HepG2 (cell line): ENCODE results near the gene RASSF10. TPM values are rescaled to one million over a fixed set of nuclear protein-coding genes. Genes with fewer than 3 reads are reported as not detected.

ENCODE experiments used
- ASH2L ChIP-seq: fragments of 300-600, 200-600 bp; sonication (generic); IDR thresholded peaks from 2 replicates; pipeline ENCODE4 v1.7.0; 2017; ENCODE audit warnings: low read depth, mild to moderate bottlenecking, moderate library complexity, mixed read lengths, low read length; ENCODE audit not compliant: insufficient read length
- IKZF1 ChIP-seq: fragments of 450-650 bp; IDR thresholded peaks from 2 replicates; pipeline ENCODE4 v1.7.1; 2016
- KDM4B ChIP-seq: sonication (generic); formaldehyde crosslinking; IDR thresholded peaks from 2 replicates; pipeline ENCODE4 v1.4.0; 2020; ENCODE audit warnings: missing genetic modification reagents
- POLR2AphosphoS2 ChIP-seq: IDR thresholded peaks from 2 replicates; pipeline ENCODE4 v1.6.1; 2011; ENCODE audit warnings: low read depth, low read length, improper control_type of control experiment
- TEAD3 ChIP-seq: optimal IDR thresholded peaks from 2 replicates; pipeline ENCODE3; 2016; ENCODE audit warnings: borderline replicate concordance
- TMF1 ChIP-seq: sonication (generic); formaldehyde crosslinking; IDR thresholded peaks from 2 replicates; pipeline ENCODE4 v1.8.1; 2022; ENCODE audit warnings: low read depth, missing genetic modification reagents
- YEATS4 ChIP-seq: sonication (generic); formaldehyde crosslinking; IDR thresholded peaks from 2 replicates; pipeline ENCODE4 v1.4.0; 2020; ENCODE audit warnings: missing genetic modification reagents, borderline replicate concordance
- ZNF160 ChIP-seq: sonication (generic); formaldehyde crosslinking; IDR thresholded peaks from 2 replicates; pipeline ENCODE4 v1.8.0; 2022; ENCODE audit warnings: mild to moderate bottlenecking, inconsistent platforms, missing genetic modification reagents
- ZNF530 ChIP-seq: sonication (generic); formaldehyde crosslinking; IDR thresholded peaks from 2 replicates; pipeline ENCODE4 v1.5.0; 2020; ENCODE audit warnings: low read depth, mild to moderate bottlenecking, missing genetic modification reagents
- ZNF747 ChIP-seq: sonication (generic); formaldehyde crosslinking; IDR thresholded peaks from 2 replicates; pipeline ENCODE4 v1.8.1; 2023; ENCODE audit warnings: missing genetic modification reagents, mild to moderate bottlenecking, borderline replicate concordance
- polyA plus RNA-seq, 8 experiments: library from polyadenylated mRNA; depleted of rRNA in 3 of 8; stranded (reverse) in 7 of 8; unstranded in 1 of 8; fragments of >200 nt; fragmentation: Illumina TruSeq in 4 of 8; extraction: Trizol in 4 of 8; gene quantifications; 2 replicates each; pipeline versions ENCODE4 v1.2.1 to v1.2.3, GENCODE V29; 2011 to 2016; ENCODE audit warnings: low read depth in 4 of 8, missing spikeins in 1 of 8, mixed read lengths in 1 of 8; ENCODE audit not compliant: insufficient read depth in 1 of 8
- total RNA-seq, 5 experiments: library from RNA; depleted of rRNA; stranded (reverse); fragments of >200 nt; fragmentation: Illumina TruSeq; extraction: Trizol; gene quantifications; 2 replicates each; pipeline ENCODE4 v1.2.3, GENCODE V29; 2016; ENCODE audit warnings: low read depth in 1 of 5
- TF ChIP-seq, protein P1 (sequence below): sonication (generic); formaldehyde crosslinking; IDR thresholded peaks from 2 replicates; pipeline ENCODE4 v1.5.0; 2020; ENCODE audit warnings: mild to moderate bottlenecking, missing genetic modification reagents, borderline replicate concordance
- TF ChIP-seq, protein P2 (sequence below): sonication (generic); formaldehyde crosslinking; IDR thresholded peaks from 2 replicates; pipeline ENCODE4 v1.4.0; 2020; ENCODE audit warnings: missing genetic modification reagents, borderline replicate concordance
- TF ChIP-seq, protein P3 (sequence below): sonication (generic); formaldehyde crosslinking; IDR thresholded peaks from 2 replicates; pipeline ENCODE4 v1.5.1; 2020; ENCODE audit warnings: mild to moderate bottlenecking, moderate library complexity, missing genetic modification reagents
- TF ChIP-seq, protein P4 (sequence below): sonication (generic); formaldehyde crosslinking; IDR thresholded peaks from 2 replicates; pipeline ENCODE4 v1.4.0; 2020; ENCODE audit warnings: missing genetic modification reagents

Gene RASSF10
- total and polyA plus RNA-seq, 2 of the 13 experiments (the other 11 are each of a cell fraction or from before 2014, with no cell fraction given), result not detected

DNA sequence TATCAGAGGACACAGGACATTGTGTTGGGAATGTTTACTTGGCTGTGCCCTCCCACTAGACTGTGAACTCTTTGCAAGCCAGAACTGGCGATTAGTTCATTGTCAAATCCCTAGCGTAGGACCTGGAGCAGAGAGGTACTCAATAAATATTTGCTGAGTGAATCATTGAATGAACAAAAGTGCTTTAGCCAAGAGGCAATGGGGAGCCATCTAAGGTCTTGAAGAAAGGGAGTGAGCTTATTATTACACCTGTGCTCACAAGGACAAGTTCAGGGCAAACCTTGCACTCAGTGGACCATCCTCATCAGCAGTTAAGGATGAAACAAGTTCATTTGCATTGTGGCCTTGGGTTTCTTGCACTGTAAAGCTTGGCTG lies 1.1 kb upstream of the RASSF10 start (continued):
- TF ChIP-seq, protein P1, sequence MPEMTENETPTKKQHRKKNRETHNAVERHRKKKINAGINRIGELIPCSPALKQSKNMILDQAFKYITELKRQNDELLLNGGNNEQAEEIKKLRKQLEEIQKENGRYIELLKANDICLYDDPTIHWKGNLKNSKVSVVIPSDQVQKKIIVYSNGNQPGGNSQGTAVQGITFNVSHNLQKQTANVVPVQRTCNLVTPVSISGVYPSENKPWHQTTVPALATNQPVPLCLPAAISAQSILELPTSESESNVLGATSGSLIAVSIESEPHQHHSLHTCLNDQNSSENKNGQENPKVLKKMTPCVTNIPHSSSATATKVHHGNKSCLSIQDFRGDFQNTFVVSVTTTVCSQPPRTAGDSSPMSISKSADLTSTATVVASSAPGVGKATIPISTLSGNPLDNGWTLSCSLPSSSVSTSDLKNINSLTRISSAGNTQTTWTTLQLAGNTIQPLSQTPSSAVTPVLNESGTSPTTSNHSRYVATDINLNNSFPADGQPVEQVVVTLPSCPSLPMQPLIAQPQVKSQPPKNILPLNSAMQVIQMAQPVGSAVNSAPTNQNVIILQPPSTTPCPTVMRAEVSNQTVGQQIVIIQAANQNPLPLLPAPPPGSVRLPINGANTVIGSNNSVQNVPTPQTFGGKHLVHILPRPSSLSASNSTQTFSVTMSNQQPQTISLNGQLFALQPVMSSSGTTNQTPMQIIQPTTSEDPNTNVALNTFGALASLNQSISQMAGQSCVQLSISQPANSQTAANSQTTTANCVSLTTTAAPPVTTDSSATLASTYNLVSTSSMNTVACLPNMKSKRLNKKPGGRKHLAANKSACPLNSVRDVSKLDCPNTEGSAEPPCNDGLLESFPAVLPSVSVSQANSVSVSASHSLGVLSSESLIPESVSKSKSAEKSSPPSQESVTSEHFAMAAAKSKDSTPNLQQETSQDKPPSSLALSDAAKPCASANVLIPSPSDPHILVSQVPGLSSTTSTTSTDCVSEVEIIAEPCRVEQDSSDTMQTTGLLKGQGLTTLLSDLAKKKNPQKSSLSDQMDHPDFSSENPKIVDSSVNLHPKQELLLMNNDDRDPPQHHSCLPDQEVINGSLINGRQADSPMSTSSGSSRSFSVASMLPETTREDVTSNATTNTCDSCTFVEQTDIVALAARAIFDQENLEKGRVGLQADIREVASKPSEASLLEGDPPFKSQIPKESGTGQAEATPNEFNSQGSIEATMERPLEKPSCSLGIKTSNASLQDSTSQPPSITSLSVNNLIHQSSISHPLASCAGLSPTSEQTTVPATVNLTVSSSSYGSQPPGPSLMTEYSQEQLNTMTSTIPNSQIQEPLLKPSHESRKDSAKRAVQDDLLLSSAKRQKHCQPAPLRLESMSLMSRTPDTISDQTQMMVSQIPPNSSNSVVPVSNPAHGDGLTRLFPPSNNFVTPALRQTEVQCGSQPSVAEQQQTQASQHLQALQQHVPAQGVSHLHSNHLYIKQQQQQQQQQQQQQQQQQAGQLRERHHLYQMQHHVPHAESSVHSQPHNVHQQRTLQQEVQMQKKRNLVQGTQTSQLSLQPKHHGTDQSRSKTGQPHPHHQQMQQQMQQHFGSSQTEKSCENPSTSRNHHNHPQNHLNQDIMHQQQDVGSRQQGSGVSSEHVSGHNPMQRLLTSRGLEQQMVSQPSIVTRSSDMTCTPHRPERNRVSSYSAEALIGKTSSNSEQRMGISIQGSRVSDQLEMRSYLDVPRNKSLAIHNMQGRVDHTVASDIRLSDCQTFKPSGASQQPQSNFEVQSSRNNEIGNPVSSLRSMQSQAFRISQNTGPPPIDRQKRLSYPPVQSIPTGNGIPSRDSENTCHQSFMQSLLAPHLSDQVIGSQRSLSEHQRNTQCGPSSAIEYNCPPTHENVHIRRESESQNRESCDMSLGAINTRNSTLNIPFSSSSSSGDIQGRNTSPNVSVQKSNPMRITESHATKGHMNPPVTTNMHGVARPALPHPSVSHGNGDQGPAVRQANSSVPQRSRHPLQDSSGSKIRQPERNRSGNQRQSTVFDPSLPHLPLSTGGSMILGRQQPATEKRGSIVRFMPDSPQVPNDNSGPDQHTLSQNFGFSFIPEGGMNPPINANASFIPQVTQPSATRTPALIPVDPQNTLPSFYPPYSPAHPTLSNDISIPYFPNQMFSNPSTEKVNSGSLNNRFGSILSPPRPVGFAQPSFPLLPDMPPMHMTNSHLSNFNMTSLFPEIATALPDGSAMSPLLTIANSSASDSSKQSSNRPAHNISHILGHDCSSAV (CRISPR knock-in tag), result no peak
- 0 out of 2 replicates have a peak, but pooled peaks have one; percentile 26 for TF ChIP-seq ZNF160 (CRISPR knock-in tag)
- no peak for TF ChIP-seq POLR2AphosphoS2
- TF ChIP-seq, protein P2, sequence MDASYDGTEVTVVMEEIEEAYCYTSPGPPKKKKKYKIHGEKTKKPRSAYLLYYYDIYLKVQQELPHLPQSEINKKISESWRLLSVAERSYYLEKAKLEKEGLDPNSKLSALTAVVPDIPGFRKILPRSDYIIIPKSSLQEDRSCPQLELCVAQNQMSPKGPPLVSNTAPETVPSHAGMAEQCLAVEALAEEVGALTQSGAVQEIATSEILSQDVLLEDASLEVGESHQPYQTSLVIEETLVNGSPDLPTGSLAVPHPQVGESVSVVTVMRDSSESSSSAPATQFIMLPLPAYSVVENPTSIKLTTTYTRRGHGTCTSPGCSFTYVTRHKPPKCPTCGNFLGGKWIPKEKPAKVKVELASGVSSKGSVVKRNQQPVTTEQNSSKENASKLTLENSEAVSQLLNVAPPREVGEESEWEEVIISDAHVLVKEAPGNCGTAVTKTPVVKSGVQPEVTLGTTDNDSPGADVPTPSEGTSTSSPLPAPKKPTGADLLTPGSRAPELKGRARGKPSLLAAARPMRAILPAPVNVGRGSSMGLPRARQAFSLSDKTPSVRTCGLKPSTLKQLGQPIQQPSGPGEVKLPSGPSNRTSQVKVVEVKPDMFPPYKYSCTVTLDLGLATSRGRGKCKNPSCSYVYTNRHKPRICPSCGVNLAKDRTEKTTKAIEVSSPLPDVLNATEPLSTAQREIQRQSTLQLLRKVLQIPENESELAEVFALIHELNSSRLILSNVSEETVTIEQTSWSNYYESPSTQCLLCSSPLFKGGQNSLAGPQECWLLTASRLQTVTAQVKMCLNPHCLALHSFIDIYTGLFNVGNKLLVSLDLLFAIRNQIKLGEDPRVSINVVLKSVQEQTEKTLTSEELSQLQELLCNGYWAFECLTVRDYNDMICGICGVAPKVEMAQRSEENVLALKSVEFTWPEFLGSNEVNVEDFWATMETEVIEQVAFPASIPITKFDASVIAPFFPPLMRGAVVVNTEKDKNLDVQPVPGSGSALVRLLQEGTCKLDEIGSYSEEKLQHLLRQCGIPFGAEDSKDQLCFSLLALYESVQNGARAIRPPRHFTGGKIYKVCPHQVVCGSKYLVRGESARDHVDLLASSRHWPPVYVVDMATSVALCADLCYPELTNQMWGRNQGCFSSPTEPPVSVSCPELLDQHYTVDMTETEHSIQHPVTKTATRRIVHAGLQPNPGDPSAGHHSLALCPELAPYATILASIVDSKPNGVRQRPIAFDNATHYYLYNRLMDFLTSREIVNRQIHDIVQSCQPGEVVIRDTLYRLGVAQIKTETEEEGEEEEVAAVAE, result no peak
- 0 out of 2 replicates have a peak, but pooled peaks have one; percentile 28 for TF ChIP-seq KDM4B (CRISPR knock-in tag)
- TF ChIP-seq IKZF1, result no peak
- TF ChIP-seq YEATS4 (CRISPR knock-in tag), result peak; percentile 20; the same call in 1 of the 2 replicates
- peak; percentile 51 for TF ChIP-seq ZNF747
- no peak for TF ChIP-seq ZNF530
- TF ChIP-seq, protein P3, sequence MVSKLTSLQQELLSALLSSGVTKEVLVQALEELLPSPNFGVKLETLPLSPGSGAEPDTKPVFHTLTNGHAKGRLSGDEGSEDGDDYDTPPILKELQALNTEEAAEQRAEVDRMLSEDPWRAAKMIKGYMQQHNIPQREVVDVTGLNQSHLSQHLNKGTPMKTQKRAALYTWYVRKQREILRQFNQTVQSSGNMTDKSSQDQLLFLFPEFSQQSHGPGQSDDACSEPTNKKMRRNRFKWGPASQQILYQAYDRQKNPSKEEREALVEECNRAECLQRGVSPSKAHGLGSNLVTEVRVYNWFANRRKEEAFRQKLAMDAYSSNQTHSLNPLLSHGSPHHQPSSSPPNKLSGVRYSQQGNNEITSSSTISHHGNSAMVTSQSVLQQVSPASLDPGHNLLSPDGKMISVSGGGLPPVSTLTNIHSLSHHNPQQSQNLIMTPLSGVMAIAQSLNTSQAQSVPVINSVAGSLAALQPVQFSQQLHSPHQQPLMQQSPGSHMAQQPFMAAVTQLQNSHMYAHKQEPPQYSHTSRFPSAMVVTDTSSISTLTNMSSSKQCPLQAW (CRISPR knock-in tag), result peak; percentile 78; the same call in 1 of the 2 replicates
- TF ChIP-seq, protein P4, sequence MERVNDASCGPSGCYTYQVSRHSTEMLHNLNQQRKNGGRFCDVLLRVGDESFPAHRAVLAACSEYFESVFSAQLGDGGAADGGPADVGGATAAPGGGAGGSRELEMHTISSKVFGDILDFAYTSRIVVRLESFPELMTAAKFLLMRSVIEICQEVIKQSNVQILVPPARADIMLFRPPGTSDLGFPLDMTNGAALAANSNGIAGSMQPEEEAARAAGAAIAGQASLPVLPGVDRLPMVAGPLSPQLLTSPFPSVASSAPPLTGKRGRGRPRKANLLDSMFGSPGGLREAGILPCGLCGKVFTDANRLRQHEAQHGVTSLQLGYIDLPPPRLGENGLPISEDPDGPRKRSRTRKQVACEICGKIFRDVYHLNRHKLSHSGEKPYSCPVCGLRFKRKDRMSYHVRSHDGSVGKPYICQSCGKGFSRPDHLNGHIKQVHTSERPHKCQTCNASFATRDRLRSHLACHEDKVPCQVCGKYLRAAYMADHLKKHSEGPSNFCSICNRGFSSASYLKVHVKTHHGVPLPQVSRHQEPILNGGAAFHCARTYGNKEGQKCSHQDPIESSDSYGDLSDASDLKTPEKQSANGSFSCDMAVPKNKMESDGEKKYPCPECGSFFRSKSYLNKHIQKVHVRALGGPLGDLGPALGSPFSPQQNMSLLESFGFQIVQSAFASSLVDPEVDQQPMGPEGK, result peak; percentile 77
- TF ChIP-seq ASH2L, result peak; percentile 42
- TF ChIP-seq TMF1 (CRISPR knock-in tag), result no peak
- peak; percentile 91 for TF ChIP-seq TEAD3 (CRISPR knock-in tag)
